ENCODE measurements around the gene LAX1.

GRCh38 chr1:203781962-203782361, 17.0 kb downstream of the LAX1 start:
- TF ChIP-seq, protein P1, sequence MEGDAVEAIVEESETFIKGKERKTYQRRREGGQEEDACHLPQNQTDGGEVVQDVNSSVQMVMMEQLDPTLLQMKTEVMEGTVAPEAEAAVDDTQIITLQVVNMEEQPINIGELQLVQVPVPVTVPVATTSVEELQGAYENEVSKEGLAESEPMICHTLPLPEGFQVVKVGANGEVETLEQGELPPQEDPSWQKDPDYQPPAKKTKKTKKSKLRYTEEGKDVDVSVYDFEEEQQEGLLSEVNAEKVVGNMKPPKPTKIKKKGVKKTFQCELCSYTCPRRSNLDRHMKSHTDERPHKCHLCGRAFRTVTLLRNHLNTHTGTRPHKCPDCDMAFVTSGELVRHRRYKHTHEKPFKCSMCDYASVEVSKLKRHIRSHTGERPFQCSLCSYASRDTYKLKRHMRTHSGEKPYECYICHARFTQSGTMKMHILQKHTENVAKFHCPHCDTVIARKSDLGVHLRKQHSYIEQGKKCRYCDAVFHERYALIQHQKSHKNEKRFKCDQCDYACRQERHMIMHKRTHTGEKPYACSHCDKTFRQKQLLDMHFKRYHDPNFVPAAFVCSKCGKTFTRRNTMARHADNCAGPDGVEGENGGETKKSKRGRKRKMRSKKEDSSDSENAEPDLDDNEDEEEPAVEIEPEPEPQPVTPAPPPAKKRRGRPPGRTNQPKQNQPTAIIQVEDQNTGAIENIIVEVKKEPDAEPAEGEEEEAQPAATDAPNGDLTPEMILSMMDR (IDR thresholded peaks at IDR 0.05; ENCODE audit: insufficient read depth, low read depth, low read length): no peak
- no peak for TF ChIP-seq EZH2 (IDR thresholded peaks at IDR 0.05; ENCODE audit: insufficient read depth, low read length)
